ENCODE data around the gene LRMDA.
A peak's percentile ranks its signal among the peaks of the same experiment; 100 is the strongest.

LRMDA gene

DNA sequence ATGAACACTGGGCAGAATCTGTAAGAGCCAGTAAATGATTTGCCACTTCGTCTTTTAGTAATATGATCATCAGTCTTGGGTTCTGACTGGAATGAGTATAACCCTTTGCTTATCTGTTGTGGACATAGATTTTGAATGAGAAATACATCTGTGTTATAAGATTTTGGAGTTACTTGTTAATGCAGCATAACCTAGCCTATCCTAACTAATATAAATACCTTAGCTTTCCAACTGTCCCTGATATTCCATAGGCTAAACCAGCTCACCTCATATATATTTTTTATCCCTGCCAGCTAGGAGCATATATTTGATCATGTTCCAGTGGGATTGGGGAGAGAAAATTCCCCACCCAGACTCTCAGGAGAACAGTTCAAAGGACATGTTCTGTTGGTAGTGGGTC lies 15.1 kb downstream of the LRMDA start:
- H3K9ac ChIP-seq (ENCODE audit: low read depth, low read length, poor library complexity, severe bottlenecking): no peak overlapping the region

DNA sequence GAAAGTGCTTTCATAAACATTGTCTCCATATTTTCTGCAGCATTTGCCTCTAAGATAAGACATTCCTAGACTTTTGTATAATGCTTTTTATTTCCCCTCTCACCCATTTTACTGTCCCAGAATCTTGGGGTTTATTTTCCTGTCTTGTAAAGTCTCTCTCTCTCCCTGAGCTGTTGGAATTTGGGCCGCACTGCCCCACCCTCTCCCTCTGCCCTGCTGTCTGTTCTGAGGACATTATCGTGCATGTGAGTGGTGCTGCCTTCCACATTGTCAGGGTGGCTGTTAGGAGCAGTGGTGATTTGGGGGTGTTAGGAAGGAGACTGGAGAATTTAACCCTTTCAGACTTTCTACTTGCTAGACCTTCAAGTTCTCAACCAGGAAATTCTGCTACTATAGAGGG lies 16.7 kb downstream of the LRMDA start:
- H3K4me1 ChIP-seq (ENCODE audit: insufficient read depth, low read length, poor library complexity, severe bottlenecking): no peaks in the 10 kb centered on the region
- no peaks in the 10 kb centered on the region for H3F3A ChIP-seq (ENCODE audit: low read depth)
- no peak overlapping the region for H3K9ac ChIP-seq (ENCODE audit: low read depth, low read length, poor library complexity, severe bottlenecking)
- H3K4me2 ChIP-seq (ENCODE audit: low read depth, low read length, poor library complexity, severe bottlenecking): no peak overlapping the region
- TF ChIP-seq, protein P1, sequence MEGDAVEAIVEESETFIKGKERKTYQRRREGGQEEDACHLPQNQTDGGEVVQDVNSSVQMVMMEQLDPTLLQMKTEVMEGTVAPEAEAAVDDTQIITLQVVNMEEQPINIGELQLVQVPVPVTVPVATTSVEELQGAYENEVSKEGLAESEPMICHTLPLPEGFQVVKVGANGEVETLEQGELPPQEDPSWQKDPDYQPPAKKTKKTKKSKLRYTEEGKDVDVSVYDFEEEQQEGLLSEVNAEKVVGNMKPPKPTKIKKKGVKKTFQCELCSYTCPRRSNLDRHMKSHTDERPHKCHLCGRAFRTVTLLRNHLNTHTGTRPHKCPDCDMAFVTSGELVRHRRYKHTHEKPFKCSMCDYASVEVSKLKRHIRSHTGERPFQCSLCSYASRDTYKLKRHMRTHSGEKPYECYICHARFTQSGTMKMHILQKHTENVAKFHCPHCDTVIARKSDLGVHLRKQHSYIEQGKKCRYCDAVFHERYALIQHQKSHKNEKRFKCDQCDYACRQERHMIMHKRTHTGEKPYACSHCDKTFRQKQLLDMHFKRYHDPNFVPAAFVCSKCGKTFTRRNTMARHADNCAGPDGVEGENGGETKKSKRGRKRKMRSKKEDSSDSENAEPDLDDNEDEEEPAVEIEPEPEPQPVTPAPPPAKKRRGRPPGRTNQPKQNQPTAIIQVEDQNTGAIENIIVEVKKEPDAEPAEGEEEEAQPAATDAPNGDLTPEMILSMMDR (conservative IDR thresholded peaks at IDR 0.05; ENCODE audit: low read length): no peak
- no peak for TF ChIP-seq EZH2phosphoT487 (IDR thresholded peaks at IDR 0.05; ENCODE audit: borderline replicate concordance)
- no peaks in the 10 kb centered on the region for H3K79me2 ChIP-seq (ENCODE audit: insufficient read depth, low read length)
- H2AFZ ChIP-seq (ENCODE audit: low read length): peak overlapping the region; percentile 38; the same call in 1 of the 2 replicates
- no peaks in the 10 kb centered on the region for H3K36me3 ChIP-seq (ENCODE audit: insufficient read depth, low read length)
- H3K9me3 ChIP-seq (ENCODE audit: insufficient read depth, low read depth, low read length): peaks cover 13% of the 10 kb centered on the region; the same call in 1 of the 2 replicates
- no peaks in the 10 kb centered on the region for H3K27me3 ChIP-seq (ENCODE audit: insufficient read depth, low read length, poor library complexity, severe bottlenecking)
- H3K9me2 ChIP-seq (replicated peaks; ENCODE audit: low read depth, low read length): no peaks in the 10 kb centered on the region
- H3K4me3 ChIP-seq (ENCODE audit: low read length, poor library complexity, severe bottlenecking): no peak overlapping the region
- H4K20me1 ChIP-seq (ENCODE audit: insufficient read depth, low read length, poor library complexity, severe bottlenecking): no peaks in the 10 kb centered on the region

More for the DNA sequence above, 15.1 kb downstream of the LRMDA start:
- peaks cover 16% of the 10 kb centered on the region; the same call in 1 of the 2 replicates for H3K9me3 ChIP-seq (ENCODE audit: insufficient read depth, low read depth, low read length)
- no peak overlapping the region for H3K4me2 ChIP-seq (ENCODE audit: low read depth, low read length, poor library complexity, severe bottlenecking)
- no peaks in the 10 kb centered on the region for H3F3A ChIP-seq (ENCODE audit: low read depth)
- H3K4me1 ChIP-seq (ENCODE audit: insufficient read depth, low read length, poor library complexity, severe bottlenecking): no peaks in the 10 kb centered on the region
- TF ChIP-seq, protein P1 (conservative IDR thresholded peaks at IDR 0.05; ENCODE audit: low read length): no peak
- TF ChIP-seq EZH2phosphoT487 (IDR thresholded peaks at IDR 0.05; ENCODE audit: borderline replicate concordance): no peak
- H3K4me3 ChIP-seq (ENCODE audit: low read length, poor library complexity, severe bottlenecking): no peak overlapping the region
- H3K36me3 ChIP-seq (ENCODE audit: insufficient read depth, low read length): no peaks in the 10 kb centered on the region
- no peak overlapping the region for H2AFZ ChIP-seq (ENCODE audit: low read length)
- no peaks in the 10 kb centered on the region for H3K9me2 ChIP-seq (replicated peaks; ENCODE audit: low read depth, low read length)
- H3K27me3 ChIP-seq (ENCODE audit: insufficient read depth, low read length, poor library complexity, severe bottlenecking): no peaks in the 10 kb centered on the region
- no peaks in the 10 kb centered on the region for H4K20me1 ChIP-seq (ENCODE audit: insufficient read depth, low read length, poor library complexity, severe bottlenecking)
- H3K79me2 ChIP-seq (ENCODE audit: insufficient read depth, low read length): no peaks in the 10 kb centered on the region

DNA sequence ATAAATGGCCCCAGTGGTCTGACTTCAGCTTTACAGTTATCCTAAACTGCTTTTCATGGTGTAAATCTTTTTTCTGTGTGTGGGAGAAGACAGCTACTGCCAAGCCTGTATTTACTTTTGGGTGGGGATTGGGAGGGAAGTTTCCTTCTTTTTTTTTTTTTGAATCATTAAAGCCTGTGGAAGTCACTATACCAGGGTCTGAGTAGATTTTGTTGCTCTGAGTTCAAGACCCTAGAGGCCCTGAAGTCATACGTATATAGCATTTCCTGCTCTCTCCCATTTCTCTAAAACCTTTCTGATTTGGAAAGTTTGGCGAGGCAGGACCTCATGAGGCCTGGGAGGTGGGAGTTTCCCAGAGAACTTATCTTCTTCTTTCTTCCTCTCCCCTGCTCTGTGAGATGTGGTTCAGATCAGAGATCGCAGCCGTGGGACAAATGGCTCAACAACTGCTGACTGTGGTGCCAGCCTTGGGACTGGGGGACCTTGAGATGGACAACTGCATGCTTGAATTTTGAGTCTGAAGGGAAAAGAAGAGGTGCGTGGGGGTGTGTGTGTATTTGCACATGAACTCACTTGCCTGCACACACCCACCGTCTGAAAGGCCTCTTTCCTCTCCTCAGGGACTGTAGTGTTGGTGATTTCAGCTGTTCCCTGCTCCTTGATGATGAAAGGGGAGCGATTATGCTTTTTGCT lies 18.1 kb downstream of the LRMDA start:
- H3F3A ChIP-seq (ENCODE audit: low read depth): no peaks in the 10 kb centered on the region
- H3K9me2 ChIP-seq (replicated peaks; ENCODE audit: low read depth, low read length): no peaks in the 10 kb centered on the region
- peaks cover 3% of the 10 kb centered on the region; the same call in 1 of the 2 replicates for H3K9me3 ChIP-seq (ENCODE audit: insufficient read depth, low read depth, low read length)
- no peaks in the 10 kb centered on the region for H3K79me2 ChIP-seq (ENCODE audit: insufficient read depth, low read length)
- H3K4me1 ChIP-seq (ENCODE audit: insufficient read depth, low read length, poor library complexity, severe bottlenecking): no peaks in the 10 kb centered on the region
- no peak overlapping the region for H2AFZ ChIP-seq (ENCODE audit: low read length)
- no peak overlapping the region for H3K9ac ChIP-seq (ENCODE audit: low read depth, low read length, poor library complexity, severe bottlenecking)
- TF ChIP-seq, protein P1 (conservative IDR thresholded peaks at IDR 0.05; ENCODE audit: low read length): no peak
- TF ChIP-seq EZH2phosphoT487 (IDR thresholded peaks at IDR 0.05; ENCODE audit: borderline replicate concordance): no peak
- no peak overlapping the region for H3K4me3 ChIP-seq (ENCODE audit: low read length, poor library complexity, severe bottlenecking)
- no peaks in the 10 kb centered on the region for H3K27me3 ChIP-seq (ENCODE audit: insufficient read depth, low read length, poor library complexity, severe bottlenecking)
- no peaks in the 10 kb centered on the region for H3K36me3 ChIP-seq (ENCODE audit: insufficient read depth, low read length)
- H4K20me1 ChIP-seq (ENCODE audit: insufficient read depth, low read length, poor library complexity, severe bottlenecking): no peaks in the 10 kb centered on the region
- no peak overlapping the region for H3K4me2 ChIP-seq (ENCODE audit: low read depth, low read length, poor library complexity, severe bottlenecking)

Data from Loucy (cell line).